HG02763 (cell line): ENCODE measurements around the gene ISL1.

ENCODE experiments used
- ATAC-seq: cut with Tn5 transposase; IDR thresholded peaks from one replicate; pipeline ENCODE4 v1.9.1; 2021; ENCODE audit warnings: mild to moderate bottlenecking, moderate library complexity; ENCODE audit not compliant: unreplicated experiment

ISL1 gene

GRCh38 chr5:51386916-51387883, 4.0 kb downstream of the ISL1 start:
- no peak for ATAC-seq

- no peak for ATAC-seq
Observed at GRCh38 chr5:51387884-51388275, 4.6 kb downstream of the ISL1 start.

DNA sequence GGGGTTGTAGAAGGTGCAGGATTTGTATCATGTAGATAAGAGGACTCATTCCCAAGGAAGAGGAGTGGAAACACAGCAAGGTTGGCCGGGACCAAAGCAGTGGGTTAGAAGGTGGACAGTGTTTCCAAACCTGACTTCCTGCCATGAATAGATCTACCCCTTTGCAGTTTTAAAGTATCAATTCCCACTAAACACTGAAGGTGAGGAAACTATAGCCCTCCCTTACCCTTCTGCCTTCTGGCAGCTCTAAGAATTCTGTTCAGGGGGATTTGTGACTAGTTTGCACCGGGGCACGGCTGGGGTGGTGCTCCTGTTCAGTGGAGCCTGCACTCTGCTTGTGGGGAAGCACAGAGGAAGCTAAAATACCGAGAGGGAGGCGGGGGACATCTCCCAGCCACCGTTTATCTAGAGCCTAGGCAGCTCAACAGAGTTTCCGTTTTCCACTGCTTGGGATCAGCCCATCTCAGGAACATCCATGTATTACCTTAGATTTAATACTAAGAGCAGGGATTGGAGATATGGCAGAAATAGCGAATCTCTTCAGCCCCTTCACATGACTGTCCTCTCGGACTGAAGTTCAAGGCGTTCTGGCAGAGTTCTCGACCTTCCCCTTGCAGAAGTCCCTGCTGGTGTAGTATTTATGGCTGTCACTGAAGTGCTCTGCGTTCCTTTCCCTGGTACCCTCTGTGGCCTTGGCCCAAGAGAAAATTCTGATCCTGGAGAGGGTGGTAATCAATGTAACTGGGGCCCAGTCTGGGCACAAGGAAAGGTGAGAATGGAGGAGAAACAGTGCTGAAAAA, 5.4 kb downstream of the ISL1 start:
- no peak for ATAC-seq

- ATAC-seq = no peak
Observed at GRCh38 chr5:51389288-51389576, 6.0 kb downstream of the ISL1 start.

DNA sequence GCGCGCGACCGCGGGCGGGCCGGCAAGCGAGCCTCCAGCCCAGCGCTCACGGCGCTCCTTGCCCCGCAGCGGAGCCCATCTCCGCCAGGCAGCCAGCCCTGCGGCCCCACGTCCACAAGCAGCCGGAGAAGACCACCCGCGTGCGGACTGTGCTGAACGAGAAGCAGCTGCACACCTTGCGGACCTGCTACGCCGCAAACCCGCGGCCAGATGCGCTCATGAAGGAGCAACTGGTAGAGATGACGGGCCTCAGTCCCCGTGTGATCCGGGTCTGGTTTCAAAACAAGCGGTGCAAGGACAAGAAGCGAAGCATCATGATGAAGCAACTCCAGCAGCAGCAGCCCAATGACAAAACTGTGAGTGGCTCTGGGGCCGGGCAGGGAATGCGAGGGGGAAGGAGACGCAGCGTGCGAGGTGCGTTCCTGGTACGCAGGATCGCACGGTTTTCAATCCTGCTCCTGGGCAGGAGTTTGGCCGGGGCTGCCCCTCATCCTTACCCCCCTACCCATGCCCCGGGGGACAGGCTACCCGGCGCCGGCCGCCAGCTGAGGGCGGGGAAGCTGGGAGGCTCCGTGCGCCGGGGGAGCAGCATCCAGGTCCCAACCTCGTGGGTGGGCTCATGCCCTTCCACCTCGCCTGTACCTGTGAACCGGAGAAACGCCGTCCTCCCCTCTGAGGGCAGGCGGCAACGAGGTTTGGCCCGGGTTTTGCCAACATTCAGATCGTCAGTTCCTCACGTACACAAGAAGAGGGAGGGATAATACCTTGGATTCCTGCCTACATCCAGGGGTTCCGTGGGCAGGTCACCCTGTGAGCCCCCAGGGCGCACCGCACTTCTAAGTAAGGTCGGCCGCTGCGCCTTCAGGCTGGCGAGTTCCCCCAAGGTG, 6.6 kb downstream of the ISL1 start:
- ATAC-seq = no peak

- ATAC-seq = no peak
Observed at GRCh38 chr5:51391175-51391574, 7.9 kb downstream of the ISL1 start.

DNA sequence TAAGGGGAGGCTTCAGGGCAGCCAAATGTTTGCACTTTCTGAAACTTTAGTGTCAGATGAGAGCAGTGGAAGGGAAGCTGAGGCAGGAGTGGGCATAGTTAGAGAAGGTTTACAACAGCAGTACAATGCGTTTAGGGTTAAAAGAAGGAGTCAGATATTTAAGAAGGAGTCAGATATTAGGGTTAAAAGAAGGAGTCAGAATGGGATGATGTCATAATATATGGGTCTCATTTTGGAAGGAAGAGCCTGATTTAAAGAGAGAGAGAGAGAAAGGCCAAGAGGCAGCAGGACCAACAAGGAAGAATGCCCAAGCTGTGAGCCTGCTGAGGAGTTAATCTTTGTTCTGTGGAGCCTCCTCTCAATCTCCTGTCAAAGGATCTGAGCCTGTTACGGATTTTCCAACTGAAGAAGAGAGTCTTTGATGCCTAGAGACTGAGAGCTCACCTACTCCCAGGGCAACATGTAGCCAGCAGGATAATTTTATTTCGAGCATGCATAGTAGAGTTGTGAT, 9.5 kb downstream of the ISL1 start:
- no peak for ATAC-seq

DNA sequence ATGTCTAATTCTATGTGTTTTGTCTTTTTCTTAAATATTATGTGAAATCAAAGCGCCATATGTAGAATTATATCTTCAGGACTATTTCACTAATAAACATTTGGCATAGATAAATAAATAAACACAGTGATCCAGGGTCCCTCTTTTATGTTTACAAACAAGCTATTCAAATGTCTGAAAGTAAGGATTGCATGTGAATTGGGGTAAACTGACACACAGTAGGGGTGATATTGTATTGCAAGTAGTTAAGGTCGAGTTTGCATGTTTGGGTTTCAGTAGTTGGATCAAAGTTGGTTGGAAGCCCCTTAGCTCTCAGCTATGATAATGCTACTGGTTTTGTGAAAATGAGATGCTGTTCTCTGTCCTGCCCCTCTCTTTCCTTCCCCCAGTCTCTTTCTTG, 11.4 kb downstream of the ISL1 start:
- ATAC-seq = no peak

DNA sequence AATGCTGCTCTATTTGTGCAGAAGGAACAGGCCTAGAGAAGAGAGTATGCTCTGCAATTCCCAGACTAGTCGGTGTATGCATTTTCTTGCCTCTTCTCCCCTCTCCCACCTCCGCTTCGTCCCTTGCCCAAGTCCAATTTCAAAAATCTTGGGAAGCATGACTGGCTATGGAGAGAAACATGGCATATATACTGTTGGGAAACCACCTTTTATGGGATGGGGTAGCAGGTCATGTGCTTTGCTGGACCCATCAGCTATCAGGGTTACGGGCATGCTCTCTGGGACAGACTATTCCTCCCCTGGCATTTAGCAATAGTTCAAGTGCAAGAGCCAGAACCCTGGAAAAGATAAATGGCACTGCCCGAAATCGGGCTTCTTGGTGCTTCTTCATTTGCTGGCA, 12.0 kb downstream of the ISL1 start:
- no peak for ATAC-seq

GRCh38 chr5:51395666-51396356, 12.6 kb downstream of the ISL1 start:
- no peak for ATAC-seq

DNA sequence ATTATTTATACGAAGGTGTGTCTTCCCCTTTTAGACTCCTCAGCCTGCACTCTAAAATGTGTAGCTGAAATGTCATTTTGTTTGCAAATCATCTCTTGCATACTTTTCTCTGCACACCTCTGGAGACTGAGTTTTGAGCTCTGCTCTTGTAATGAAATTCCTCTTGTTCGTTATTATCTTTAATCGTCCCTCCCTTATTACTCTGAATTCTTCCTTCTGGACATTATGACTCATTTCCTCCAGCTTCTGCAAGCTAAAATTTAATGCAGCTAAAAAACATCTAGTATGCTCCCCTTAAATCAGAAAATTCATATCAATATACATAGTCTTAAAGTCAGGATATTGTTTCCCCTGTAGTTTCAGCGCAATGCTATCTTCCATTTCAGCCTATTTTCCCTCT, 13.5 kb downstream of the ISL1 start:
- ATAC-seq = no peak

DNA sequence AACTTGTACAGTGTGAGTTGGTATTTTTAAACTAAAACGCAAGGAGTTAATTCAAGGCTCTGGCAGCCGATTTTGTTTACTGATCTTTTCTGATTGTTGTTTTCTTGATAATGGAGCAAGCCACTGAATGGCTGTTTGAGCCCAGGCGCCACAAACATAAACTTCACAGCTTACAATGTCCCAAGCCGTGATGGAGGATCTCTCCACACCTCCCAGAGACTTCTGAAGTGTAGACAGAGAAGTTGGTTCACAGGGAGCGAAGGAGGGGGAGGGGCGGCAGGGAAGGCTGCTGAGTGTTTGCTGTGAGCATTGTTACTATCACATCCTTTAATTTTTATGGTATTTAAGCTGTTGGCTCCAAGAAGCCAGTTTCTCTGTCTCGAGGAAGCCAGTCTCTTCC, 14.7 kb downstream of the ISL1 start:
- ATAC-seq = no peak

- ATAC-seq = no peak
Observed at GRCh38 chr5:51398875-51399642, 15.8 kb downstream of the ISL1 start.

- ATAC-seq = no peak
Observed at GRCh38 chr5:51399643-51400006, 16.4 kb downstream of the ISL1 start.

DNA sequence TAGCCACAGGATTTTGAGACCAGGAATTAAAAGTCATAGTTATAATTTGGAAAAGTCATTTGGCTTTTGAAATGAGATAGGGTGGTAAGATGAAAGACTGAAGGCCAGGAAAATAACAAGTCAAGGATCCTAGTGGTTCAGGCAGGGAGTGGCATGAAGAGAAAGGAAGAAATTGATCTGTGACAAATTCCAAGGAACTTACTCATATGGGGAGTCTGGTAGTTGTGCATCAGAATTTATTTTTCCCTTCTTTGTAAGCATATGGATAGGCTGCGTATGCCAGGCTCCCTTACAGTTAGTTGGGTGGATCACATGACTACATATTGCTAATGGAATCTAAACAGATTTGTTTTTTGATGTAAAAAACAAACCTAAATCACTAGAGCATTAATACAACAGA, 21.0 kb downstream of the ISL1 start:
- no peak for ATAC-seq

- no peak for ATAC-seq
Observed at GRCh38 chr5:51411921-51412325, 28.7 kb downstream of the ISL1 start.

DNA sequence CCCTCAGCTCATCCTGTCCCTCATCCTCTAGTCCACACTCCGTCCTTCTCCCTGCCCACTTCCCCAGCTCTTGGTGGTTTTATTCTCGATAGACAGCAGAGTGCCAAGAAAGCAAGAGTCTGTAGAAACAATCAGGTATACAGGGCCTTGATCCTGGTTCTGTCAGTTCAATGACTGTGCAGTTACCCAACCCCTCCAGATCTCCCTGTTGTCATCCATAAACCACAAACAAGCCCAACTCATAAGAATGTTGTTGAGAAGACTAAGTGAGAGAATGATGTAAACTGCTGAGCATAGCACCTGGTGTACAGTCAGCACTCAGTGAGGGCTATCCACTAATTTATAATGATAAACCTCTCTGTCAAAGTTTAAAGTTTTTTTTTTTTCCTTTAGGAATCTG, 31.3 kb downstream of the ISL1 start:
- no peak for ATAC-seq

- ATAC-seq = no peak
Observed at GRCh38 chr5:51416149-51416548, 32.9 kb downstream of the ISL1 start.

DNA sequence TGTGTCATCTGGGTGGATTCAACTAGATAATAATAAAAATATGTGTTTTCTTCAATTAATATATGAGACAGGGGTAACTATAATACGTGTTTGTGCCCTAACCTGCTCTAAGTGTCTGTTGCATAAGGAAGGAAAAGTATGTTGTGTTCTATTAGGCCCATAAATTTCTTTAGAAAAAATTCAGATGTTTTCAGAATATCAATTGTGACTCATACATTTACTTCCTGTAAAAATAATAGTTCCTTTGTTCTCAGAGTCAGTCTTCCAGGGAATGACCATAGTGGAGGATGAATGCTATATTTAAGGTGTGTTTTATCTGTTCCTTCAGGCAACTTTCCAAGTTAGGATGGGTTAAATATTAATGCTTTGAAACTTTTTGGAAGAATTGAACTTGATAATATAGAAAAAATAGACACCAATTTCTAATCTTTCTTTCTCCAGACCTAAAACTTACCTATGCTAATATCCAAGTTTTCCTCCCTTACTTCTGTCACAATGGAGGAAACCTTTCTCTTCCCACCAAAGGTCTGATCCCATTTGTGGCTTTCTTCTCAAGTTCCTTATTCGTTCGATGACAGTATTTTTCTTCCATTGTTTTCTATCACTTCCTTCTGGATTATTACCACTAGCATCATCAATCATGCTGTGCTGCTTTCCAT, 49.9 kb downstream of the ISL1 start:
- no peak for ATAC-seq
